Stimulated activated CD8-positive, alpha-beta memory T cell treated with anti-CD3 and anti-CD28 coated beads, Interleukin-12 subunit alpha, Interleukin-12 subunit beta, amount 100 ng/mL, for 4 hours (primary cell): Measurements from ENCODE around the gene ISY1.
A peak's percentile ranks its signal among the peaks of the same experiment; 100 is the strongest.
"Not testable (repeated sequence)": the region's sequence is repeated elsewhere in the genome, so short reads cannot be mapped to it uniquely, and the experiment has no call there.

Experiments
- DNase-seq: peaks from one replicate; pipeline ENCODE4 v3.0.0-alpha.2; 2020; ENCODE audit warnings: low read depth

Gene ISY1

GRCh38 chr3:129160891-129161859, at the start of gene ISY1:
TSS of gene ISY1 (minus strand) at chr3:129161063. CDS start at chr3:129160975, 88 bp downstream.
- peak; percentile 75 for DNase-seq

GRCh38 chr3:129207479-129207878, 46.6 kb upstream of the ISY1 start:
- no peak for DNase-seq

GRCh38 chr3:129205109-129205832, 44.4 kb upstream of the ISY1 start:
- DNase-seq: no peak

- DNase-seq: no peak
Measured at GRCh38 chr3:129204473-129204872, 43.6 kb upstream of the ISY1 start.

- DNase-seq: no peak
Measured at GRCh38 chr3:129199366-129199765, 38.5 kb upstream of the ISY1 start.

- no peak for DNase-seq
Measured at GRCh38 chr3:129197321-129197720, 36.5 kb upstream of the ISY1 start.

GRCh38 chr3:129196601-129197000, 35.7 kb upstream of the ISY1 start:
- DNase-seq: no peak

GRCh38 chr3:129195731-129196256, 34.9 kb upstream of the ISY1 start:
- no peak for DNase-seq

- not testable (repeated sequence) for DNase-seq
Measured at GRCh38 chr3:129189793-129190192, 28.9 kb upstream of the ISY1 start.

- no peak for DNase-seq
Measured at GRCh38 chr3:129187857-129188256, 27.0 kb upstream of the ISY1 start.

GRCh38 chr3:129185783-129186182, 24.9 kb upstream of the ISY1 start:
- no peak for DNase-seq

GRCh38 chr3:129184784-129185542, 24.1 kb upstream of the ISY1 start:
- not testable (repeated sequence) for DNase-seq

GRCh38 chr3:129184396-129184657, 23.5 kb upstream of the ISY1 start:
- no peak for DNase-seq

GRCh38 chr3:129183569-129184395, 22.9 kb upstream of the ISY1 start, which contains the start of gene CNBP:
TSS of gene CNBP (minus strand) at chr3:129183896. CDS start at chr3:129171757, 12,139 bp downstream.
- peak; percentile 87 for DNase-seq

GRCh38 chr3:129182390-129183185, 21.7 kb upstream of the ISY1 start:
- DNase-seq: no peak

GRCh38 chr3:129181819-129182218, 21.0 kb upstream of the ISY1 start:
- DNase-seq: no peak

GRCh38 chr3:129180461-129180860, 19.6 kb upstream of the ISY1 start:
- DNase-seq: no peak

GRCh38 chr3:129176051-129176450, 15.2 kb upstream of the ISY1 start:
- DNase-seq: no peak

GRCh38 chr3:129173725-129174124, 12.9 kb upstream of the ISY1 start:
- no peak for DNase-seq

GRCh38 chr3:129173206-129173605, 12.3 kb upstream of the ISY1 start:
- no peak for DNase-seq
